Umbilical cord (tissue), 2 donors: ENCODE measurements around the gene HLA-DPA1. TPM values are rescaled to one million over a fixed set of nuclear protein-coding genes. Genes with fewer than 3 reads are reported as not detected.
"Not testable (repeated sequence)": the region's sequence is repeated elsewhere in the genome, so short reads cannot be mapped to it uniquely, and the experiment has no call there.

Experiments used
- DNase-seq: peaks from one replicate; pipeline ENCODE4 v3.0.0-alpha.2; 2015; ENCODE audit warnings: low spot score
- total RNA-seq: library from RNA; depleted of rRNA; stranded (reverse); fragments of >200 nt; gene quantifications from one replicate; pipeline ENCODE4 v1.2.3, GENCODE V29; 2014; ENCODE audit warnings: low replicate concordance; ENCODE audit not compliant: insufficient read depth

Gene HLA-DPA1
- 24.8 TPM for total RNA-seq

- peak; percentile 27 for DNase-seq
Observed at GRCh38 chr6:33073431-33073871, at the start of gene HLA-DPA1. HLA-DPA1 (minus strand) TSS chr6:33073649.

DNA sequence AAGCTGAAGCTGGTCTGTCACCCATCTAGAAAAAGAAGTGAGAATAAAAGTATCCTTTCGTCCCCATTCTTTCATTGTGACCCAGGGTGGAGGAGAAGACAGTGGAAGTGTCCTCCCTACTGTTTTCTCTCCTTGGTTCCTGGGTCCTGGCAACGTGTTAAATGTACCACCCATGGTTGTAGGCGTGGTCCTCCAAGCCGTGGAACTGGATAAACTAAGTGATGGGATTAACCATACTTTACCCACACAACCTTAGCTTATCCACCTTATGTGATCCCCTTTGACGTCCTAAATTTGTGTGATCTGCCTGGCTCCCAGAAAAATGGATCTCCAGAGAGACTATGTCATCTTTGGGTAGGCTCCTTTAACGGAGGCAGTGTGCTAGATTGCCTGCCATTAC lies 49.7 kb upstream of the HLA-DPA1 start:
- no peak for DNase-seq

- peak; percentile 20 for DNase-seq
Observed at GRCh38 chr6:33120001-33120400, 46.6 kb upstream of the HLA-DPA1 start.

DNA sequence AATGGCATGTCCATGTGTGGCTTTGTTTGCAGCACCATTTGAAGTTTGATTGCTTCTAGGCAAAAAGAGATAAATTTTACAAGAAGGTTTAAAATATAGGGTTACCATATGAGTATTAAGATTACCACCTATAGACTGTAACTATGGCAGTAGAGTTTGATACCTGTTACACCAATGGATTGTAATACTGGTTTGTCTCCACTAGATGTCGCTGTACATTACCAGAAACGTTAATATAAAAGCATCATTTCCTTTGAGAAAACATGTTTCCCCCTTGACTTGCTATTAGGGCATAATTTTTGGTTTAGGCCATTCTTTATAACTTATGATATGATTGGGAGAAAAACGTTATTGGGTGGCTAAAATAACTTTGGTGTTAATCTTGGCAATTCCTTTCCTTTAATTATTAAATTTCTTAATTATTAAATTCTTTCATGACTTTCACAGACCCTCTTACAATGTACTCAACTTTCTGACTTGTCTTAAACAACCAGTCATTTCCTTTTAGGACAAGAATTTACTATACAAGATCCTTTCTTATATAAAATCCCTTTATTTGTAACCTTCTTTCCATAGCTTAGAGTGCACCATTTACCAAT lies 45.2 kb upstream of the HLA-DPA1 start:
- peak; percentile 56 for DNase-seq

DNA sequence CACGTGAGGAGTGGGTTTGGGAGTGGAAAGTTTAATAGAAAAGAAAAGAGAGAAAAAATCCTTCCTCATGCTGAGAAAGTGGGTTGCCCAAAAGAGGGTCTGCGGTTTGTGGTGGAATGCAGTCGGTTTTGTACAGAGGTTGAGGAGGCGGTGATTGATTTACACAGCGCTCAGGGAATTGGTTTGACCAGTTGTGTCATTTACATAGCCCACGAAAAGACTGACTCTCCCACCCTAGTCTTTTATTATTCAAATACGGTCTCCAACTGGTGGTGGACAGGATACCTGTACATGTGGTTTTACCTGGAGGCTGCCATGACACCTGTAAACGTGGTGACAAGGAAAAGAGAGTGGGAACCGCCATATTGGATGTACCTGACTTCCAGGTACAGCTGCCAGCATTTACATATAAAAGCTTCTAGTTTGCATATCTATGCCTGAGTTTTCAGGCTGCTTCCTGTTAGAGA lies 44.4 kb upstream of the HLA-DPA1 start:
- no peak for DNase-seq

DNA sequence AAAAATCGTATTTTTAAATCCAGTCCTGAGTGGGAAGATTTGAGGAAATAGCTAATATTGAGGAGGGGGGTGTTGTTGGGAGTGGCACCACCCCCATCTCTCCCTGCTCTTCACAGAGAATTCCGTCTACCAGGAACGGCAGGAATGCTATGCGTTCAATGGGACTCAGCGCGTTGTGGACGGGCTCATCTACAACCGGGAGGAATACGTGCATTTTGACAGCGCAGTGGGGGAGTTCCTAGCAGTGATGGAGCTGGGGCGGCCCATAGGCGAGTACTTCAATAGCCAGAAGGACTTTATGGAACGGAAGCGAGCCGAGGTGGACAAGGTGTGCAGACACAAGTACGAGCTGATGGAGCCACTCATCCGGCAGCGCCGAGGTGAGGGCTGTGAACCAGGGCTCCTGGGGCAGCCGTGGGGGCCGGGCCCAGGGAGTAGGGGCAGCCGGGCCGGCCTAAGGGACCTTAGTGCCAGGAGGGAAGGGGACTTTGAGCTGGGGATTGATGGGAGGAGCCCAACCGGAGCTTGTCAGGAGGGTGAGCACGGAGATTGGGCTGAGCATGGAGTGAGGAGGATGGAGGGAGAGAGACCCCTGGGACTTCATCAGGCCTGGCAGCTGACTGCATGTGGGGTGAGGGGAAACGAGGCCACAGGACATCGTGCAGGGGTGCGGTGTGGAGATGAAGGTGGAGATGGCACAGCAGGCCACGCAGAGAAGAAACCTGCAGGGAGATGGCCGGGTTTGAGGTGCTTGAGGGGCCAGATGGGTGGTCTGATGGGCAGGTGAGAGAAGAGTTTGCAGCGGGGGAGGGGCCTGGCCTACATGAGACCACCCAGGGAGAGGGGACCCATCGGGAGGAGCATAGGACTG lies 43.6 kb upstream of the HLA-DPA1 start:
- DNase-seq, result no peak

GRCh38 chr6:33116417-33116816 lies 43.0 kb upstream of the HLA-DPA1 start:
- no peak for DNase-seq

DNA sequence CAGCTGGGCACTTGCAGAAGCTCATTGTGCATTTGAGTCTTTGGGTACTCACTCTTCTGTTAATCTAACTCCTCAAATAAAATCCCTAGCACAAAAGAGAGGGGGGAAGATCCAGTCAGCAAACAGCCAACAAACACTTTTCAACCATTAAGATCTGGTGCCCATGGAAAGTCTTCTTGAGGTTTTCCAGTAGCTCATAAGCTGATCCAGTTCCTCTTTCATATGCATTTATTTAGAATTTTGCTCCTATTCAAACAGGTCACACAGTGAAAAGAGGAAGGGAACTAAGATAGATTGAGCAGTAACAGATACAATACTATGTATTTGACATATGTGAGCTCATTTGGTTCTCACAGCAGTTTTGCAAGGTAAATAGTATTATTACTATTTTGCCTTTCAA lies 41.0 kb upstream of the HLA-DPA1 start:
- DNase-seq, result no peak

DNA sequence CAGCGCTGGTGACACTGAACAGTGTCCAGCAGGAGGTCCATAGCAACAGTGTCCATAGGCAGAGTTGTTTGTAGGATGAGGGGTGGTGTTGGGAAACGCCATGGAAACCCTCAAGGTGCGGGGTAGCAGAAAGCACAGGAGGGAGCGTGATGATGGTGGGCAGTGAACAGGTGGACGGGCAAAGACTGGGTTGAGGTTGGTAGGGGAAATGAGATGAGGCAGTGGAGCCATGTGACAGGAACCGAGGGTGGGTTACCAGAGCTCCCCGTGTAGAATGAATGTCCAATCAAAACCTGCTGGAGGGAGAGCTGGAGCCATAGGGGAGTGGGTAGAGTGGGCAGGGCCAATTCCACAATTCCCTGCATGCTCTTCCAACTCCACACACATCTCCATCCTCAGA lies 40.3 kb upstream of the HLA-DPA1 start:
- no peak for DNase-seq

GRCh38 chr6:33112148-33112547 lies 38.7 kb upstream of the HLA-DPA1 start:
- DNase-seq, result peak; percentile 77

DNA sequence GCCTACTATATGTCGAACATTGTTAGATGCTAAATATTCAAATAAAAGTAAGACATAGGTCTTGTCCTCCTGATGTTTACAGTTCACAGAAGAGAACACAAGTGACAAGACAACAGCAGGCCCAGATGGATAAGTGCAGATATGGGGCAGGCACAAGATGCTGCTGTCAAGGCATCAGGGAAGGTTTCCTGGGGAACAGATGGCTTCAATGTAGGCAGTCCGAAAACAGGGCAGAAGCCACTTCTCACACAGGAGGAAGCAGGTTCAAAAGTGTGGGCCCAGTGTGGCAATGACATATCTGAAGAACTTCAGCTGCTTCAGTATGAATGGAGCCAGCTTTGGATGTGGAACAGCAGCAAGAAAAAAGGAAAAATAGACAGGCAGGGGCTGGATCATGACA lies 34.9 kb upstream of the HLA-DPA1 start:
- DNase-seq, result no peak

DNA sequence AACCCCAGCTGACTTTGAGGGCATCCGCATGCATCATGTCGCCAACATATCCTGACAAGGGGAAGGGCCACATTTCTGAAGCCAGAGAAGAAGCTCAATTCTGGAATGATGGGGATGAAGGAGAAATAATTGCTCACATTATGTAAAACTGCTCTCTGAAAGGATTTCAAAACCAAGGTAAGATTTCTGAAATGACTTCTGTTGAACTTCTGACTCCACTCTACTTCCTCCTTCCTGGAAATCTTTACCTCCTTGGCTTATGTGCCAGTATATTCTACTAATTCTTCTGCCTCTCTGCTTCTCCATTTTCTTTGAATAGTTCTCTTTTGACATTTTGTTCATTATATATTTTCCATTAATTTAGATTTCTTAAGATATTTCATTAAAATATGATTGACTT lies 34.2 kb upstream of the HLA-DPA1 start:
- DNase-seq, result no peak

DNA sequence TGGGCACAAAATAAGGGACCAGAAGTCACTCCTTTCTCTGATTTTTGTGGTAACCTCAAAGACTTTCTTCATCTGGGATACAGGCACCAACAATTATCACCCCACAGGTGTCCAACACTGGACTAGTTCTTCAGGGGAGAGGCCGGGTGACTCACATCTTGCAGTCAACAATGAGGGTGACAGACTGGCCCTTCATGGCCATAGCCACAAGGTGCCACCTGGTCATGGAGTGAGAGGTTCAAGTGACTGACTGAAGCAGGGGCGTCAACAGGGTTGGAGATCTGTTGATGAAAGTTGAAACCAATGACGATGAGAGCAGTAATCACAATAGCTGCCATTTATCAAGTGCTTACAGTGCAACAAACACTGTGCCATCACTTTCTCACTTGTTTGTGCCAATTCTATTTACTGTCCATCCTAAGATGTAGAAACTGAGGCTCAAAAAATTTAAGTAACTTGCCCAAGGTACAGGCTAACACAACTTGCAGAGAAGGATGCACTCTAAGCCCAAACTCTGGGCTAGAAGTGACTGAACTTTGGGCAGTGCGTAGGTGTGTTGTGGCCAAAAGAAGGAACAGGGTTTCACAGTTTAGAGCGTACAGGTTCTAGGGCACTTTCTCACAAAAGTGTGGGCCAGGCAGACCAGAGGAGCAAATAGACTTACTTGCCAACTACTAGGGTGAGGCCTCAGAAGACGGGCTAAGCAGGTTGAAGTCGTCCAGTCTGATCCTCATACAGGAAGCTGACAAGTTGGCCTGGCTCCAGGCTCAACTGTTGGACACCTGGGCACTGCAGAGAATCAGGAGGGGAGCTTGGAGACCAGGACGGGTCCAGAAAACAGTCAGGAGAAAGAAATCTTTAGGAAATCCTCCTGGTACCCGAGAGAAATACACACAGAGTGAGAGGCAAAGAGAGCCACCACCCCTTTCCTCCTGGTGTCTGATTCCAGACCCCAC lies 32.7 kb upstream of the HLA-DPA1 start:
- DNase-seq, result no peak

- no peak for DNase-seq
Observed at GRCh38 chr6:33105386-33105785, 31.9 kb upstream of the HLA-DPA1 start.

GRCh38 chr6:33104887-33105286 lies 31.4 kb upstream of the HLA-DPA1 start:
- DNase-seq, result no peak

DNA sequence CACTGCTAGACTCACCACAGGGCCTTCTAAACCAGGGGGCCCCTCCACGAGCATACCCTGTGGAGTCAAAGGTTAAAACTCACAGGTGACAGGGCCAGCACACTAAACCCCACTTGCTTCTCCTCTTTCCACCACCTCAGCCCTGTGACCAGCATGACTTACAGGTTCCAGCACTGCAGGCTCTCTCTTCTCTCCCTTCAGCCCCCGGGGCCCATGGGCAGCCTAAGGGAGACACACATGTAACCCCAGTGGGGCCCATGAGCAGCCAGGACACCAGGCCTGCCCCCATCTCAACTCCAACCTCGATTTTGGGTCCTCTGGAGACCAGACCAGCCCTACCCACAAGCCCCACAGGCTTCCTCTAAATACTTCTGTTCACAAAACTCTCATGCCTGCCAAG lies 30.3 kb upstream of the HLA-DPA1 start:
- DNase-seq, result no peak

- DNase-seq, result not testable (repeated sequence)
Observed at GRCh38 chr6:33101121-33101737, 27.8 kb upstream of the HLA-DPA1 start.

DNA sequence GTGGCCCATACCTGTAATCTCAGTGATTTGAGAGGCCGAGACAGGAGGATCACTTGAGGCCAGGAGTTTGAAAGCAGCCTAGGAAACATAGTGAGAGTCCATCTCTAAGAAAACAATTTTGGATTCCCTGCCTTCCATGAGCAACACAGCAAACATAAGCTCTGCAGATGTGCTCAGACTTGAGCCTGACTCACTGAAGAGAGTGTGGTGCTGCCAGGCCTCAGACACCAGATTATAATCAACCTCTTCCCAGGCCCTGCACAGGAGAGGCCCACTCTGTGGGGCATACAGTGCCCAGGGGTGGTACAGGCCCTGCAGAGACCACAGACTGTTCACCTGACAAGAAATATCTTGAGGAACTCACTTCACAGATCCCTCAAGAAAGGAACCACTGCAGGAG lies 22.2 kb upstream of the HLA-DPA1 start:
- DNase-seq, result no peak

GRCh38 chr6:33093855-33094254 lies 20.4 kb upstream of the HLA-DPA1 start:
- no peak for DNase-seq

DNA sequence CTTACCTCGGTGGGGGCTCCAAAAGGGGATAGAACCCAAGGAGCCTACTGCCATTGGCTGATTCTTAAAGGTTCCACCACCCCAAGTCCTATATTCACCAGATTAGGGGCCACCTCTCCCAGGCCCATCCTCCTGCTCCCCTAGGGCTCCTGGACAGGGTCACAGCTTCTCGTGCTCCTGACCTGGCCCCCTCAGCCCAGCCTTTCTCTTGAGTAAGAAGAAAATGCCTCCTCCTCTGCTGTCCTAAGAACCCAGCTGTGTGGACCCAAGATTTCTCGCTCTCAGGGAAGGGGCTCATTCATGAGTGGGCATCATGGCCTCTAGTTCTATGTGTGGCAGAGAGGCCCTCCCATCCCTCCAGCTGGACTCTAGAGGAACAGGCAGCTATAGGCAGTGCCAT lies 18.9 kb upstream of the HLA-DPA1 start:
- no peak for DNase-seq

DNA sequence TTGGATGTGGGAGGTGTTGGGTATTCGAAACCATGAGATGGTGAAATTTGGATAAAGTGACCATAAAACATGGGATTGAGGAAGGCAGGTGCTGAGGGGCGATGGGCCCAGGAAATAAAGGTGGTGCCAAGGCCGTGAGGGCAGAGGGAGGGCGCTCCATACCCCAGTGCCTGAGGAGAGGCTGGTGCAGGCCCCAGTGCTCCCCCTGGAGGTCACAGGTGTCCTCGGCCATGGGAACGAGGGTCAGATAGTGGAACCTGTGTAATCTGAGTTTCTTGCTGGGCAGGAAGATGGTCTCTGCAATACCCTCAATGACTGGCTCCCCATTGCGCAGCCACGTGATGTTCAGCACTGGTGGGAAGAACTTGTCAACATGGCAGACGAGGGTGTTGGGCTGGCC lies 18.5 kb upstream of the HLA-DPA1 start:
- DNase-seq, result no peak
